ENCODE measurements around the gene CHN2.

DNA sequence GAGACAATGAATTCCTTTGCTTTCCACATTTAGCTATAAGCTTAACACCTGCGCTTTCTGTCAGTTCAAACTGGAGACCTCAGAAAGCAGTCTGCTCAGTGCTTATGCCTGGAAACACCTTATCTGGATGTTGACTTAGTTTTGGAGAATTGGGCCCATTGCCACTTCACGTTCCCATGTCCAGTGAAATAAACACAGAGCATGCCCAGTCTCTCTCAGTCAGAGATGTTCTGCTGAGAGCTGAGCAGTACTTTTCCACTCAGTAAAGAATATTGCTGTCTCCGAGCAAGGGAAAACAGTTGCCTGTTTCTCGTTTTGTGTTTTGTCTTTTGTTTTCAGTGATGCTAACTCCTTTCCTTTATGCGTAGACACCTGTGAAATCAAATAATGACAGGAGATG is 285.9 kb downstream of the CHN2 start:
- TF ChIP-seq CTCF (conservative IDR thresholded peaks at IDR 0.05; ENCODE audit: low read depth, low read length) (no peak), EZH2 (IDR thresholded peaks at IDR 0.05; ENCODE audit: borderline replicate concordance, low read depth, low read length, poor library complexity, severe bottlenecking) (no peak)

All from A673 (cell line).